ENCODE measurements around the gene UCP2.

DNA sequence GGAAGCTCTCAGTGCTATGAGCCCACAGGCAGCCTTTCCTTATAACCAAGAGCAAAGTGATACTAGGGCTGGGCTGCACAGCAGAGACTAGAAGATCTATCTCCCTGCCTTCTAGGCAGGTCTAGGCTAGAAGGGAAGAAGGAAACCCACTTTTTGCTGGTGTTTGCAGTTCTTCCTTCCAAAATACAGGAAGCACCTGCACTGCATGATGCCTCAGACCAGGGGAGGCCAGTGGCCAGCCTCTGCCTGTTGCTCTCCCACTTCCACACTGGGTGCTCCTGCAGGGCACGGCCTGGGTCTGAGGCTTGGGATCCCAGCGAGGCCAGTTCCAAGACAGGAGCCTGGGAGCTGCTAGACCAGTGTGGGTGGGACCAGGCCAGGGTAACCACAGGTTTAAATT, 32.2 kb upstream of the UCP2 start:
- TF ChIP-seq POLR2A (IDR thresholded peaks at IDR 0.05) (no peak), EP300 (IDR thresholded peaks at IDR 0.05) (no peak), POLR2AphosphoS5 (IDR thresholded peaks at IDR 0.05) (no peak)
- TF ChIP-seq, protein P1, sequence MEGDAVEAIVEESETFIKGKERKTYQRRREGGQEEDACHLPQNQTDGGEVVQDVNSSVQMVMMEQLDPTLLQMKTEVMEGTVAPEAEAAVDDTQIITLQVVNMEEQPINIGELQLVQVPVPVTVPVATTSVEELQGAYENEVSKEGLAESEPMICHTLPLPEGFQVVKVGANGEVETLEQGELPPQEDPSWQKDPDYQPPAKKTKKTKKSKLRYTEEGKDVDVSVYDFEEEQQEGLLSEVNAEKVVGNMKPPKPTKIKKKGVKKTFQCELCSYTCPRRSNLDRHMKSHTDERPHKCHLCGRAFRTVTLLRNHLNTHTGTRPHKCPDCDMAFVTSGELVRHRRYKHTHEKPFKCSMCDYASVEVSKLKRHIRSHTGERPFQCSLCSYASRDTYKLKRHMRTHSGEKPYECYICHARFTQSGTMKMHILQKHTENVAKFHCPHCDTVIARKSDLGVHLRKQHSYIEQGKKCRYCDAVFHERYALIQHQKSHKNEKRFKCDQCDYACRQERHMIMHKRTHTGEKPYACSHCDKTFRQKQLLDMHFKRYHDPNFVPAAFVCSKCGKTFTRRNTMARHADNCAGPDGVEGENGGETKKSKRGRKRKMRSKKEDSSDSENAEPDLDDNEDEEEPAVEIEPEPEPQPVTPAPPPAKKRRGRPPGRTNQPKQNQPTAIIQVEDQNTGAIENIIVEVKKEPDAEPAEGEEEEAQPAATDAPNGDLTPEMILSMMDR (IDR thresholded peaks at IDR 0.05): no peak
